Vagina (tissue), 2 donors: ENCODE measurements around the gene GATM. TPM values are rescaled to one million over a fixed set of nuclear protein-coding genes. Genes with fewer than 3 reads are reported as not detected.

Experiments
- DNase-seq, 2 donors: peaks; one replicate each; pipeline ENCODE4 v3.0.0-alpha.2; 2017; ENCODE audit errors: extremely low spot score in 2 of 2
- H3K27ac ChIP-seq: fragments of 200-600 bp; sonication (generic); one replicate; pipeline ENCODE4 v1.5.1; 2019
- H3K27me3 ChIP-seq: fragments of 200-600 bp; sonication (generic); one replicate; pipeline ENCODE4 v1.5.1; 2019
- H3K36me3 ChIP-seq, 2 donors: fragments of 200-600 bp; sonication (generic); one replicate each; pipeline ENCODE4 v1.5.1; 2017 to 2019
- H3K4me1 ChIP-seq: fragments of 200-600 bp; sonication (generic); one replicate; pipeline ENCODE4 v1.5.1; 2019
- H3K4me3 ChIP-seq, 2 donors: fragments of 200-600 bp; sonication (generic); 1 replicate in 1 of 2; 2 replicates in 1 of 2; pipeline ENCODE4 v1.5.1; 2016 to 2019
- H3K9me3 ChIP-seq: fragments of 200-600 bp; sonication (generic); one replicate; pipeline ENCODE4 v1.5.1; 2019
- POLR2A ChIP-seq, 2 donors: fragments of 450-650 bp; IDR thresholded peaks; one replicate each; pipeline ENCODE4 v1.6.1; 2017; ENCODE audit warnings: antibody characterized with exemption in 2 of 2, mild to moderate bottlenecking in 2 of 2, moderate library complexity in 2 of 2
- POLR2AphosphoS5 ChIP-seq, 2 donors: sonication (generic); formaldehyde crosslinking; IDR thresholded peaks; one replicate each; pipeline ENCODE4 v1.9.0; 2017; ENCODE audit warnings: antibody characterized with exemption in 2 of 2, mild to moderate bottlenecking in 2 of 2, low read depth in 1 of 2; ENCODE audit not compliant: insufficient read depth in 1 of 2
- intact Hi-C: fragments of 100-400 bp; cut with DNase I; formaldehyde crosslinking; loops from one replicate; pipeline ENCODE4 v1.15.1; 2023
- total RNA-seq: library from RNA; depleted of rRNA; stranded (reverse); fragments of >200 nt; gene quantifications from one replicate; pipeline ENCODE4 v1.2.3, GENCODE V29; 2016
- TF ChIP-seq, protein P1 (sequence below), 3 experiments: fragments of 450-650 bp in 2 of 3; fragments of 200-600 bp in 1 of 3; sonication (generic) in 1 of 3; IDR thresholded peaks; one replicate each; pipeline ENCODE4 v1.5.1; 2017 to 2019; ENCODE audit warnings: antibody characterized with exemption in 3 of 3, mild to moderate bottlenecking in 2 of 3, moderate library complexity in 2 of 3

The GATM gene
- total RNA-seq, 1 donor from 2014 or later: 50.1 TPM

DNA sequence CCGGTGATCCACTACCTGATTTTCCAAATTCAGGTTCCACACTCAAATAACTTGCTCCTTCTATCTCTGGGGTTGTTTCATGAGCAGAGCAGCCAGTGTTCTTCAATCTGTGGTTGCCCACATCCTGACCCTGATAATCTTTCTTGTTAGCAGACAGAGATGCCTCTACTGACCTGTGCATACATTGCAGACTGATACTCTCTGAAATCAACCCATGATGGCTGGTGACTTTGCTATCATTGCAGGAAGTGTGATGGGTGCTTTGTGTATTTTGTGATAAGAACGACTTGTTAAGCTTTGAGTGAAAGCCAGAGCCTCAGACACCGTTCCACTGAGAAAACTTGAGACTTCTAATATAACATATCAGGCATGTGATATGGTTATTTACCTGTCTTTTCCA is 39.9 kb downstream of the GATM start:
- Histone ChIP-seq H3K4me1 (no peaks in the 10 kb centered on the region), H3K27me3 (no peaks in the 10 kb centered on the region), H3K27ac (no peak overlapping the region), H3K36me3 (no peaks in the 10 kb centered on the region), H3K9me3 (no peaks in the 10 kb centered on the region), H3K4me3 (no peak overlapping the region)
- intact Hi-C loops: no loop called here
- no peak for DNase-seq
- TF ChIP-seq, protein P1, sequence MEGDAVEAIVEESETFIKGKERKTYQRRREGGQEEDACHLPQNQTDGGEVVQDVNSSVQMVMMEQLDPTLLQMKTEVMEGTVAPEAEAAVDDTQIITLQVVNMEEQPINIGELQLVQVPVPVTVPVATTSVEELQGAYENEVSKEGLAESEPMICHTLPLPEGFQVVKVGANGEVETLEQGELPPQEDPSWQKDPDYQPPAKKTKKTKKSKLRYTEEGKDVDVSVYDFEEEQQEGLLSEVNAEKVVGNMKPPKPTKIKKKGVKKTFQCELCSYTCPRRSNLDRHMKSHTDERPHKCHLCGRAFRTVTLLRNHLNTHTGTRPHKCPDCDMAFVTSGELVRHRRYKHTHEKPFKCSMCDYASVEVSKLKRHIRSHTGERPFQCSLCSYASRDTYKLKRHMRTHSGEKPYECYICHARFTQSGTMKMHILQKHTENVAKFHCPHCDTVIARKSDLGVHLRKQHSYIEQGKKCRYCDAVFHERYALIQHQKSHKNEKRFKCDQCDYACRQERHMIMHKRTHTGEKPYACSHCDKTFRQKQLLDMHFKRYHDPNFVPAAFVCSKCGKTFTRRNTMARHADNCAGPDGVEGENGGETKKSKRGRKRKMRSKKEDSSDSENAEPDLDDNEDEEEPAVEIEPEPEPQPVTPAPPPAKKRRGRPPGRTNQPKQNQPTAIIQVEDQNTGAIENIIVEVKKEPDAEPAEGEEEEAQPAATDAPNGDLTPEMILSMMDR (IDR thresholded peaks at IDR 0.05): no peak
- no peak for TF ChIP-seq POLR2AphosphoS5 (IDR thresholded peaks at IDR 0.05; ENCODE audit: insufficient read depth in 1 of 2, low read depth in 1 of 2)
- no peak for TF ChIP-seq POLR2A (IDR thresholded peaks at IDR 0.05)

DNA sequence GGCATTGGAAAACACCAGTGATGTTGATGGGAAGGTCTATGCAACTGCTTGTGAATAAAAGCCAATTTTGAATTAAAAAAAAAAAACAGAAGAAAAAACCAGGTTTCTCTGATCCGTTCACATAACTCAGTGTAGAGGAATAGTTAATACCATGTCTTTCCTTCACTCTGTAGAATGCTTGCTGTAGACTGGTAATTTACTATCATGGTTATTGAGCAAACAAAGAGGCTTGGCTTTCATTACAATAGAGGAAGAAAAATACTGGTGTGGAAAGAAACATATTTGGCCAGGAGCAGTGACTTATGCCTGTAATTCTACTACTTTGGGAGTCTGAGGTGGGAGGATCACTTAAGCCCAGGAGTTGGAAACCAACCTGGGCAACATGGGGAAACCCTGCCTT is 41.1 kb downstream of the GATM start:
- TF ChIP-seq, protein P1 (IDR thresholded peaks at IDR 0.05): no peak
- TF ChIP-seq POLR2AphosphoS5 (IDR thresholded peaks at IDR 0.05; ENCODE audit: insufficient read depth in 1 of 2, low read depth in 1 of 2) (no peak), POLR2A (IDR thresholded peaks at IDR 0.05) (no peak)
- H3K27ac ChIP-seq: no peak overlapping the region
- no peaks in the 10 kb centered on the region for H3K4me1 ChIP-seq
- no peaks in the 10 kb centered on the region for H3K9me3 ChIP-seq
- no peak for DNase-seq
- H3K27me3 ChIP-seq: no peaks in the 10 kb centered on the region
- no peaks in the 10 kb centered on the region for H3K36me3 ChIP-seq
- intact Hi-C loops: no loop called here
- H3K4me3 ChIP-seq: no peak overlapping the region

DNA sequence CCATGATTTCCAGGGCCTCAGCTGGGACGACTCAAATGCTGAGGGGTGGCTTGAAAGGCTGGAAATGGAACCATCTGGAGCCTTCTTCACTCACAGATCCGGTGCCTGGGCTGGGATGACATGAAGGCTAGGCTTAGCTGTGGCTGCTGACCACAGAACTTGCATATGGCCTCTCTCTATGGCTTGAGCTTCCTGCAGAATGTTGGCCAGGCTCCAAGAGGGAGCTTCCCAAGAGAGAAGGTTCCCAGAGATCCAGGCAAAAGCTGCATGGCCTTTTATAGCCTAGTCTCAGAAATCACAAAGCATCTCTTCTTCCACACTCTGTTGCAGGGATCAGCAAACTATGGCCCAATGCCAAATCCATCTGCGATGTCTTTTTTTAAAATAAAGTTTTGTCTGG is 44.8 kb downstream of the GATM start:
- intact Hi-C loops: no loop called here
- Histone ChIP-seq H3K9me3 (no peaks in the 10 kb centered on the region), H3K27ac (no peak overlapping the region), H3K4me3 (no peak overlapping the region), H3K27me3 (no peaks in the 10 kb centered on the region), H3K36me3 (no peaks in the 10 kb centered on the region), H3K4me1 (no peaks in the 10 kb centered on the region)
- TF ChIP-seq, protein P1 (IDR thresholded peaks at IDR 0.05): no peak
- TF ChIP-seq POLR2AphosphoS5 (IDR thresholded peaks at IDR 0.05; ENCODE audit: insufficient read depth in 1 of 2, low read depth in 1 of 2) (no peak), POLR2A (IDR thresholded peaks at IDR 0.05) (no peak)
- no peak for DNase-seq

DNA sequence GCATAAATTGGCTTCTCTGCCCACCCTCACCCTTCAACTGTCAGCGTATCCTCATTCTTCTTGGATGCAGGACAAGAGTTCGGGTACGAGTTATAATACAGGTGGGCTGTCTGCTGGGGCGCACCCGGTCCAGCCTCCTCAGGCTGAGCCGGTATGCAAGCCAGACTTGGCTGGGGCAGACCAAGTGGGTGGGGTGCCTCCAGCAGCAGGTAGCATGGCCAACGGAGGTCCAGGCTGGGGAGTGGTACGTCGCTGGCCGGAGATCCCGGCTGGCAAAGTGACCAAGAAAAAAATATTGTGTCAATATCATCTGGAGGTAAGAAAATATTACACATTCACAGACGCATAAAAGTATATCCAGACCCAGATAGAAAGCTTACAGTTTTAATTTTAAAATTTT is 45.6 kb downstream of the GATM start:
- intact Hi-C loops: no loop called here
- H3K9me3 ChIP-seq: no peaks in the 10 kb centered on the region
- H3K27ac ChIP-seq: no peak overlapping the region
- TF ChIP-seq POLR2A (IDR thresholded peaks at IDR 0.05) (no peak), POLR2AphosphoS5 (IDR thresholded peaks at IDR 0.05; ENCODE audit: insufficient read depth in 1 of 2, low read depth in 1 of 2) (no peak)
- TF ChIP-seq, protein P1 (IDR thresholded peaks at IDR 0.05): no peak
- H3K36me3 ChIP-seq: no peaks in the 10 kb centered on the region
- no peak overlapping the region for H3K4me3 ChIP-seq
- H3K4me1 ChIP-seq: no peaks in the 10 kb centered on the region
- no peaks in the 10 kb centered on the region for H3K27me3 ChIP-seq
- DNase-seq: no peak

DNA sequence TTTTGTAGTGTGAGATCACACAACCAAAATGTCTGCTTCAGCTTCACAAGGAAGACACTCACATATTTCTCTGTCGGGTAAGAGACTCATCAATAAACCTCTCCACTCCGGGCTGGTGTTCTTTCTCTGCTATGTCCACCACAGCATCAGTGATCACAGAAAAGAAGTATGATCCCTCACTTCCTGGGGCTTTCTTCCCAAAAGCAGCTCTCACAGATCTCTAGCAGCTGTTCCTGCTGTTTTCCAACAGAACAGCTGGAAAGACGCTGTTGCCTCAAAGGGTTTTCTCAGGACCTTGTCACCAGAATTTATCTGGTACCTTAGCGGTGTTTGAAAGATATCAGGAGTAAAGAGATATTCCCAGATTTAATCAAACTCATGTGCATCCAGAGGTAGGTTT is 46.4 kb downstream of the GATM start:
- intact Hi-C loops: no loop called here
- H3K4me3 ChIP-seq: no peak overlapping the region
- DNase-seq: no peak

More for the DNA sequence above, 46.4 kb downstream of the GATM start:
- H3K9me3 ChIP-seq: no peaks in the 10 kb centered on the region
- TF ChIP-seq POLR2AphosphoS5 (IDR thresholded peaks at IDR 0.05; ENCODE audit: insufficient read depth in 1 of 2, low read depth in 1 of 2) (no peak), POLR2A (IDR thresholded peaks at IDR 0.05) (no peak)
- TF ChIP-seq, protein P1 (IDR thresholded peaks at IDR 0.05): no peak
- no peak overlapping the region for H3K27ac ChIP-seq
- H3K4me1 ChIP-seq: no peaks in the 10 kb centered on the region
- no peaks in the 10 kb centered on the region for H3K36me3 ChIP-seq
- H3K27me3 ChIP-seq: no peaks in the 10 kb centered on the region
